Esophagus mucosa (tissue), 1 donor: Measurements from ENCODE around the gene FADS3. TPM values are rescaled to one million over a fixed set of nuclear protein-coding genes. Genes with fewer than 3 reads are reported as not detected.
A peak's percentile ranks its signal among the peaks of the same experiment; 100 is the strongest.

Experiments
- ATAC-seq: fragments of 200-7000 bp; cut with Tn5 transposase; one replicate; pipeline ENCODE4 v1.9.1; 2020
- total RNA-seq: library from RNA; stranded (reverse); gene quantifications from one replicate; pipeline ENCODE4 v1.2.4, GENCODE V29; 2023
- donor health status: DM: yes; HTN: yes; CAD: no.

FADS3 gene
- total RNA-seq, 1 donor from 2014 or later, result 3.0 TPM

GRCh38 chr11:61833471-61833870 is 57.9 kb downstream of the FADS3 start:
- ATAC-seq, result no peak

- no peak for ATAC-seq
These were observed 58.6 kb downstream of the FADS3 start for GRCh38 chr11:61832754-61833153.

- no peak for ATAC-seq
These were observed 59.1 kb downstream of the FADS3 start for GRCh38 chr11:61832207-61832606.

- ATAC-seq, result no peak
These were observed 60.9 kb downstream of the FADS3 start for GRCh38 chr11:61830237-61831105.

GRCh38 chr11:61829806-61830205 is 61.5 kb downstream of the FADS3 start:
- ATAC-seq, result no peak

GRCh38 chr11:61828629-61829407 is 62.5 kb downstream of the FADS3 start:
- ATAC-seq, result peak; percentile 11

GRCh38 chr11:61828379-61828628 is 63.0 kb downstream of the FADS3 start:
- no peak for ATAC-seq

- peak; percentile 74 for ATAC-seq
These were observed 63.6 kb downstream of the FADS3 start, which contains the start of gene FADS2 for GRCh38 chr11:61827571-61828378. FADS2 (plus strand) TSS chr11:61828300; CDS start chr11:61828391, 91 bp downstream.

- no peak for ATAC-seq
These were observed 64.3 kb downstream of the FADS3 start for GRCh38 chr11:61826930-61827570.

Other genes with a start within 250 kb of the FADS3 start
- gene DAGLA, start 211.2 kb downstream of the FADS3 start, total RNA-seq, result 2.3 TPM
- 0.88 TPM for gene MYRF, start 138.9 kb downstream of the FADS3 start, total RNA-seq
- gene TMEM258, start 98.9 kb downstream of the FADS3 start, total RNA-seq, result 90.9 TPM
- 18.7 TPM for gene FEN1, start 98.6 kb downstream of the FADS3 start, total RNA-seq
- gene FADS1, start 74.5 kb downstream of the FADS3 start, total RNA-seq, result 7.5 TPM
- gene FADS2, start 63.2 kb downstream of the FADS3 start, total RNA-seq, result 43.3 TPM
- 0.88 TPM for gene RAB3IL1, start 26.0 kb upstream of the FADS3 start, total RNA-seq
- gene BEST1, start 58.8 kb upstream of the FADS3 start, total RNA-seq, result 0.44 TPM
- gene FTH1, start 76.1 kb upstream of the FADS3 start, total RNA-seq, result 911 TPM
- 52.8 TPM for gene INCENP, start 232.5 kb upstream of the FADS3 start, total RNA-seq